HG02642 (cell line): ENCODE data around the gene SRRT.
"Not testable (repeated sequence)": the region's sequence is repeated elsewhere in the genome, so short reads cannot be mapped to it uniquely, and the experiment has no call there.

Experiments
- ATAC-seq: cut with Tn5 transposase; IDR thresholded peaks from one replicate; pipeline ENCODE4 v1.9.1; 2021; ENCODE audit warnings: mild to moderate bottlenecking; ENCODE audit not compliant: unreplicated experiment, poor library complexity

The SRRT gene

DNA sequence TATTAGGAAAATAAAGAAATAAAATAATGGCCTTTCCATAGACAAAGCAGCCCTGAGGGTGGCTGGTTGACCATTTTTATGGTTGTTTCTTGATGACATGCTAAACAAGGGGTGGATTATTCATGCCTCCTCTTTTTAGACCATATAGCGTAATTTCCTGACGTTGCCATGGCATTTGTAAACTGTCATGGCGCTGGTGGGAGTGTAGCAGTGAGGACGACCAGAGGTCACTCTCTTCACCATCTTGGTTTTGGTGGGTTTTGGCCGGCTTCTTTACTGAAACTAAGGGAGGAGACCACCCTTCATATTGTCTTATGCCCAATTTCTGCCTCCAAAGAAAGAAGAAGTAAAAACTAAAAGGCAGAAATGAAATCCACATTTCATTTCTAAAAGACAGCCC, 44.4 kb downstream of the SRRT start:
- ATAC-seq = not testable (repeated sequence)

DNA sequence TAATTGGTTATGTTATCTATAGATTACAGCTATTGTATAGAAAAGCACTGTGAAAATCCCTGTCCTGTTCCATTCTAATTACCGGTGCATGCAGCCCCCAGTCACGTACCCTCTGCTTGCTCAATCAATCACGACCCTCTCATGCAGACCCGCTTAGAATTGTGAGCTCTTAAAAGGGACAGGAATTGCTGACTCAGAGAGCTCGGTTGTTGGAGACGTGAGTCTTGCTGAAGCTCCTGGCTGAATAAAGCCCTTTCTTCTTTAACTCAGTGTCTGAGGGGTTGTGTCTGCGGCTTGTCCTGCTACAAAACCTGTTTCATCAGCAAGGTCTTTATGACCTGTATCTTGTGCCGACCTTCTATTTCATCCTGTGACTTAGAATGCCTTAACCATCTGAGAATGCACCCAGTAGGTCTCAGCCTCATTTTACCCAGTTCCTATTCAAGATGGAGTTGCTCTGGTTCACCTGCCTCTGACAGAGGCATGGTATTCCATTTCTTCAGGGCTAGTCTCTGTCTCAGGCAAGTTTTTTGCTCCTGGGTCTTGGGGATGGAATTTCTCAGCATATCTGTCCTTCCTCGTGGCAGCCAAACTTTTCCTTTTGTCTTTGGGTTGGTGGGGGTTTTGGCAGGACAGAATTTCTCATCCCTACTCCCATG, 45.0 kb downstream of the SRRT start:
- not testable (repeated sequence) for ATAC-seq

DNA sequence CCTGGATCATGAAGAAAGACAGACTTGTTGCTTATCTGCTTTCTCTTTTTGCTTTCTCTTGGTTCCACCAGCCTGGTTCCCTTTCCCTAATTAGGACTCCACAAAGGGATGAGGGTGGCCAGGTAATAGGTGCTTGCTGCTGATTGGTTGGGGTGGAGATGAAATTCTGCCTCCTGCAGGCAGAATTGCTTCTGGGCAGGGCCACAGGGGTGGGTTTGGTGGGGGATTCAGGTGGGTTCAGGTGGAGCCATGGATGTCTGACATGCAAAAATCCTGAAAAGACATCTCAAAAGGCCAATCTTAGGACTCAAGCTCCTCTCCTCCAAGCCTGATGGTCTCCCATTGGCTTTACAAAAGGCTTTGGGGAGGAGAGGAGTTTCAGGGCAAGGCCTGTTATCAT, 46.1 kb downstream of the SRRT start:
- ATAC-seq = no peak

DNA sequence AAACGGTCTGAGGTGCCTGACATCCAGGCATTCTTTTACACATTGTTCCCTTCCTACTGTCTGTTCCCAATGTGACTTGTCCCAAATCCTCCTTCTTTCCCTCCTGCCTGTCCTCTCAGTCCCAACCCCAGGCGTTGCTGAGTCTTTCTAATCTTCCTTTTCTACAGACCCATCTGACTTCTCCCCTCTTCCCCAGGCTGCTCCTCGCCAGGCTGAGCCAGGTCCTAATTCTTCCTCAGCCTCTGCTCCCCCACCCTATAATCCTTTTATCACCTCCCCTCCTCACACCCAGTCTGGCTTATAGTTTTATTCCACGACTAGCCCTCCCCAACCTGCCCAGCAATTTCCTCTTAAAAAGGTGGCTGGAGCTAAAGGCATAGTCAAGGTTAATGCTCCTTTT, 48.7 kb downstream of the SRRT start:
- ATAC-seq = not testable (repeated sequence)

DNA sequence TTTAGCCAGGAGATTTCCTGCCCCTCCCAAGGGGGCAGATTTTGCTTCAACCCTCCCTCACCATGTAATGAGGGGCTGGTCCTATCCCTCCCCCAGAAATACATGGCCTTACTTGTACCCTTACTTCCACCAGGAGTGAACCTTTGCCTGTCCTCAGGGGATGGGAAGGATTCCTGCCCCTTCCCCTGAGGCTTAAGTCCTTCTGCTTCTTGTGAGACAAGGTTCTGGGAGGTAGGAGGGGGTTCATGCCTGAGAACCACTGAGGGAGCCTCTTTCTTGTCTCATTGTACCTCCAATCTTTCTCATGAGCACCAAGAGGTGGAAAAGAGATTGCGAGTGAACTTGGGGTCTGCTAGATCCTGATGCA, 54.9 kb downstream of the SRRT start:
- no peak for ATAC-seq

DNA sequence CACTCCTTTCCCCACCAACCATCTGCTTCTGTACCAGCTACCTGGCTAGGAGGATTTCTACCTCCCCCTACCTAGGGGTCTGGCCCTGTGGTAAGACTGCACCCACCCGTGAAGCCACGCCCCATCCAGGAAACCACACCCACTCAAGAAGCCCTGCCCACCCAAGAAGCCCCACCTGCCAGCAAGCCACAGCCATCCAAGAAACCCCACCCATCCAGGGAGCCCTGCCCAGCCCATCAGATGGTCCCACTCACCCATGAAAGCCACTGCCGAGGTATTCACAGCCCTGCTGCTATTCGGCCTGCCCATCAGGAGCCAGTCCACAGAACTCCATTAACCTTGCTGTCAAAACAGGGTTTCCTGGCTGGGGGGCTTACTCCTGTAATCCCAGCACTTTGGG, 58.8 kb downstream of the SRRT start:
- no peak for ATAC-seq

DNA sequence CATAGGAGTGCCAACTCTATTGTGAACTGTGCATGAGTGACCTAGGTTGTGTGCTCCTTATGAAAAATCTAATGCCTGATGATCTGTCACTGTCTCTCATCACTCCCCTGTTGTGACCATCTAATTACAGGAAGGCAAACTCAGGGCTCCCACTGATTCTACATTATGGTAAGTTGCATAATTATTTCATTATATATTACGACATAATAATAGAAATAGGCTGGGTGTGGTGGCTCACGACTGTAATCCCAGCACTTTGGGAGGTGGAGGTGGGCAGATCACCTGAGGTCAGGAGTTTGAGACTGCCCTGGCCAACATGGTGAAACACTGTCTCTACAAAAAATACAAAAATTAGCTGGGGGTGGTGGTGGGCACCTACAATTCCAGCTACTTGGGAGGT, 60.5 kb downstream of the SRRT start:
- ATAC-seq = not testable (repeated sequence)

DNA sequence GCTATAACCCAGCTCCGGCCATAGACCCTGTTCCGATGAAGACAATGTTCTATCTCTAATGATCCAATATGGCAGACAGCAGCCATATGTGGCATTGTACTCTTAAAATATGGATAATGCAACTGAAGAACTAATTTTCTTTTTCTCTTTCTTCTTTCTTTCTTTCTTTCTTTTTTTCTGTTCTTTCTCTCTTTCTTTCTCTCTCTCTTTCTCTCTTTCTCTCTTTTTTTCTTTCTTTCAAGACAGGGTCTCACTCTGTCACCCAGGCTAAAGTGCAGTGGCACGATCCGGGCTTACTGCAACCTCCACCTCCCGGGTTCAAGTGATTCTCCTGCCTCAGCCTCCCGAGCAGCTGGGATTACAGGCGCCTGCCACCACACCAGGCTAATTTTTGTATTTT, 61.3 kb downstream of the SRRT start:
- ATAC-seq = not testable (repeated sequence)
